Stimulated activated naive B cell treated with anti-CD40 and anti-IgM and Interleukin-4, amounts not matched to agents 10 μg/mL and 1 μg/mL and 100 μg/mL, for 72 hours (primary cell): Measurements from ENCODE around the gene KLHDC3.

Source experiments
- ATAC-seq, 2 donors: fragments of 150-1000 bp; cut with Tn5 transposase; replicated peaks; 2 replicates each; pipeline ENCODE4 v1.10.0; 2021; ENCODE audit warnings: moderate library complexity in 1 of 2
- DNase-seq: peaks from one replicate; pipeline ENCODE4 v3.0.0; 2021
- H3K27ac Mint-ChIP-seq: one replicate; pipeline ENCODE4 v1.8.0; 2022; ENCODE audit warnings: mild to moderate bottlenecking, mixed read lengths
- H3K27me3 Mint-ChIP-seq, 2 donors: one replicate each; pipeline ENCODE4 v1.8.0; 2022; ENCODE audit warnings: mixed read lengths in 2 of 2
- H3K36me3 Mint-ChIP-seq, 2 donors: one replicate each; pipeline ENCODE4 v1.8.0; 2022; ENCODE audit warnings: mixed read lengths in 2 of 2, mild to moderate bottlenecking in 1 of 2
- H3K4me1 Mint-ChIP-seq, 2 donors: one replicate each; pipeline ENCODE4 v1.8.0; 2022; ENCODE audit warnings: mixed read lengths in 2 of 2, mild to moderate bottlenecking in 1 of 2
- H3K4me3 Mint-ChIP-seq, 2 donors: one replicate each; pipeline ENCODE4 v1.8.0; 2022; ENCODE audit warnings: mild to moderate bottlenecking in 2 of 2, mixed read lengths in 2 of 2, moderate library complexity in 1 of 2
- H3K9me3 Mint-ChIP-seq, 2 donors: one replicate each; pipeline ENCODE4 v1.8.0; 2022; ENCODE audit warnings: mixed read lengths in 2 of 2, mild to moderate bottlenecking in 1 of 2

KLHDC3 gene

GRCh38 chr6:43007126-43007525, 6.9 kb upstream of the KLHDC3 start:
- no peaks in the 10 kb centered on the region for H3K9me3 Mint-ChIP-seq
- no peak overlapping the region for H3K4me3 Mint-ChIP-seq
- H3K4me1 Mint-ChIP-seq: peaks cover 12 to 28% of the 10 kb centered on the region in 2 donors
- DNase-seq: no peak
- peaks cover 20 to 49% of the 10 kb centered on the region in 2 donors for H3K36me3 Mint-ChIP-seq
- no peak overlapping the region for H3K27ac Mint-ChIP-seq
- H3K27me3 Mint-ChIP-seq: no peaks in the 10 kb centered on the region
- ATAC-seq: no peak

GRCh38 chr6:43009124-43009523, 4.9 kb upstream of the KLHDC3 start:
- H3K27me3 Mint-ChIP-seq: no peaks in the 10 kb centered on the region
- no peak overlapping the region for H3K27ac Mint-ChIP-seq
- H3K36me3 Mint-ChIP-seq: peaks cover 27 to 58% of the 10 kb centered on the region in 2 donors

GRCh38 chr6:43011207-43011606, 2.8 kb upstream of the KLHDC3 start:
- H3K27me3 Mint-ChIP-seq: no peaks in the 10 kb centered on the region
- DNase-seq (no peak), ATAC-seq (no peak)
- peaks cover 36 to 62% of the 10 kb centered on the region in 2 donors for H3K4me1 Mint-ChIP-seq
- H3K36me3 Mint-ChIP-seq: peaks cover 24 to 58% of the 10 kb centered on the region in 2 donors
- no peaks in the 10 kb centered on the region for H3K9me3 Mint-ChIP-seq
- no peak overlapping the region for H3K4me3 Mint-ChIP-seq
- H3K27ac Mint-ChIP-seq: peak overlapping the region; percentile 51

More at GRCh38 chr6:43009124-43009523, 4.9 kb upstream of the KLHDC3 start:
- Mint-ChIP-seq H3K4me3 (no peak overlapping the region), H3K9me3 (no peaks in the 10 kb centered on the region), H3K4me1 (peaks cover 27 to 48% of the 10 kb centered on the region in 2 donors)
- DNase-seq (no peak), ATAC-seq (no peak)

- DNase-seq (no peak), ATAC-seq (no peak)
- Mint-ChIP-seq H3K4me3 (peak overlapping the region; percentile 96 to 99), H3K9me3 (no peaks in the 10 kb centered on the region), H3K27me3 (no peaks in the 10 kb centered on the region), H3K36me3 (peaks cover 25 to 51% of the 10 kb centered on the region in 2 donors), H3K27ac (peak overlapping the region; percentile 98), H3K4me1 (peaks cover 40 to 73% of the 10 kb centered on the region in 2 donors)
These were observed 1.7 kb upstream of the KLHDC3 start for GRCh38 chr6:43012364-43012763.

GRCh38 chr6:43013097-43013842, 779 bp upstream of the KLHDC3 start:
- peak overlapping the region; percentile 98 for H3K27ac Mint-ChIP-seq
- H3K9me3 Mint-ChIP-seq: no peaks in the 10 kb centered on the region
- peaks cover 42 to 77% of the 10 kb centered on the region in 2 donors for H3K4me1 Mint-ChIP-seq
- peak overlapping the region; percentile 96 to 99 for H3K4me3 Mint-ChIP-seq
- H3K36me3 Mint-ChIP-seq: peaks cover 23 to 52% of the 10 kb centered on the region in 2 donors
- ATAC-seq: peak; percentile 0 to 24
- no peaks in the 10 kb centered on the region for H3K27me3 Mint-ChIP-seq
- no peak for DNase-seq

GRCh38 chr6:43014434-43014909, 423 bp downstream of the KLHDC3 start:
- Mint-ChIP-seq H3K27me3 (no peaks in the 10 kb centered on the region), H3K9me3 (no peaks in the 10 kb centered on the region), H3K4me3 (peak overlapping the region; percentile 96 to 99), H3K36me3 (peaks cover 27 to 60% of the 10 kb centered on the region in 2 donors), H3K4me1 (peaks cover 39 to 72% of the 10 kb centered on the region in 2 donors), H3K27ac (peak overlapping the region; percentile 98)
- ATAC-seq (no peak), DNase-seq (no peak)

GRCh38 chr6:43016176-43016942, 2.3 kb downstream of the KLHDC3 start:
- peak overlapping the region; percentile 57 for H3K27ac Mint-ChIP-seq
- H3K27me3 Mint-ChIP-seq: no peaks in the 10 kb centered on the region
- DNase-seq: no peak
- H3K9me3 Mint-ChIP-seq: no peaks in the 10 kb centered on the region
- ATAC-seq: no peak
- H3K4me1 Mint-ChIP-seq: peaks cover 43 to 71% of the 10 kb centered on the region in 2 donors
- peak overlapping the region; percentile 35 to 37 for H3K4me3 Mint-ChIP-seq
- H3K36me3 Mint-ChIP-seq: peaks cover 28 to 55% of the 10 kb centered on the region in 2 donors

GRCh38 chr6:43016943-43017334, 2.9 kb downstream of the KLHDC3 start:
- peak overlapping the region; percentile 22 for H3K27ac Mint-ChIP-seq
- no peaks in the 10 kb centered on the region for H3K27me3 Mint-ChIP-seq
- DNase-seq (no peak), ATAC-seq (no peak)
- no peak overlapping the region for H3K4me3 Mint-ChIP-seq
- H3K4me1 Mint-ChIP-seq: peaks cover 38 to 65% of the 10 kb centered on the region in 2 donors
- no peaks in the 10 kb centered on the region for H3K9me3 Mint-ChIP-seq
- peaks cover 27 to 54% of the 10 kb centered on the region in 2 donors for H3K36me3 Mint-ChIP-seq

- Mint-ChIP-seq H3K4me3 (no peak overlapping the region), H3K27ac (no peak overlapping the region), H3K4me1 (peaks cover 26 to 46% of the 10 kb centered on the region in 2 donors), H3K9me3 (no peaks in the 10 kb centered on the region), H3K36me3 (peaks cover 23 to 45% of the 10 kb centered on the region in 2 donors), H3K27me3 (no peaks in the 10 kb centered on the region)
- ATAC-seq (no peak), DNase-seq (no peak)
These were observed 5.1 kb downstream of the KLHDC3 start for GRCh38 chr6:43019152-43019551.

- H3K4me1 Mint-ChIP-seq: peaks cover 27 to 43% of the 10 kb centered on the region in 2 donors
- H3K27ac Mint-ChIP-seq: no peak overlapping the region
- peak overlapping the region; percentile 44 to 97 for H3K4me3 Mint-ChIP-seq
- no peaks in the 10 kb centered on the region for H3K9me3 Mint-ChIP-seq
- no peak for DNase-seq
- peaks cover 29 to 51% of the 10 kb centered on the region in 2 donors for H3K36me3 Mint-ChIP-seq
- H3K27me3 Mint-ChIP-seq: no peaks in the 10 kb centered on the region
- no peak for ATAC-seq
These were observed 6.1 kb downstream of the KLHDC3 start for GRCh38 chr6:43020052-43020705.

GRCh38 chr6:43020847-43021246, 6.8 kb downstream of the KLHDC3 start:
- no peaks in the 10 kb centered on the region for H3K27me3 Mint-ChIP-seq
- peaks cover 31 to 52% of the 10 kb centered on the region in 2 donors for H3K36me3 Mint-ChIP-seq
- H3K27ac Mint-ChIP-seq: peak overlapping the region; percentile 85
- H3K9me3 Mint-ChIP-seq: no peaks in the 10 kb centered on the region
- ATAC-seq (no peak), DNase-seq (no peak)
- peak overlapping the region; percentile 84 to 97 for H3K4me3 Mint-ChIP-seq
- H3K4me1 Mint-ChIP-seq: peaks cover 27 to 42% of the 10 kb centered on the region in 2 donors

GRCh38 chr6:43021270-43022047, 7.4 kb downstream of the KLHDC3 start, which contains the start of gene RRP36:
Gene RRP36, plus strand, starts transcription at chr6:43021623. Its CDS starts 32 bp downstream, at chr6:43021655.
- H3K9me3 Mint-ChIP-seq: no peaks in the 10 kb centered on the region
- H3K27me3 Mint-ChIP-seq: no peaks in the 10 kb centered on the region
- H3K36me3 Mint-ChIP-seq: peaks cover 34 to 52% of the 10 kb centered on the region in 2 donors
- DNase-seq (peak; percentile 52), ATAC-seq (peak; percentile 94 to 95)
- H3K27ac Mint-ChIP-seq: peak within 1 kb of the TSS; percentile 97
- H3K4me1 Mint-ChIP-seq: peaks cover 23 to 36% of the 10 kb centered on the region in 2 donors
- peak within 1 kb of the TSS; percentile 97 to 99 for H3K4me3 Mint-ChIP-seq

- no peak for DNase-seq
- Mint-ChIP-seq H3K9me3 (no peaks in the 10 kb centered on the region), H3K27me3 (no peaks in the 10 kb centered on the region), H3K4me1 (peaks cover 21 to 22% of the 10 kb centered on the region in 2 donors), H3K4me3 (no peak overlapping the region), H3K36me3 (peaks cover 30 to 49% of the 10 kb centered on the region in 2 donors), H3K27ac (no peak overlapping the region)
- no peak for ATAC-seq
These were observed 10.4 kb downstream of the KLHDC3 start for GRCh38 chr6:43024436-43024835.
